ENCODE data around the gene AKR7A2. TPM values are rescaled to one million over a fixed set of nuclear protein-coding genes. Genes with fewer than 3 reads are reported as not detected.

The AKR7A2 gene
- total and polyA plus RNA-seq, 10 of the 15 experiments (the other 5 are each of a cell fraction or from before 2014, with no cell fraction given): 1.3 to 114 (median 48.0) TPM

- ATAC-seq (no peak), DNase-seq (ENCODE audit: low read depth, low spot score) (no peak), FAIRE-seq (no peak)
- no TSS peak for BruUV-seq (replicated peaks)
- 83% methylated on average over 6 of the region's 6 CpGs for WGBS (ENCODE audit: insufficient coverage, insufficient replicate concordance, low lambda C conversion rate, missing lambda C conversion rate)
- no peaks in the 10 kb centered on the region for H3K9me3 ChIP-seq (replicated peaks; ENCODE audit: control insufficient read depth, insufficient read depth, low read length)
- POLR2A ChIA-PET: interaction anchor here (0.5 to 0.6 kb wide), 2 partner anchors 289 to 372 kb away, joined by 3 to 4 read pairs; no protein-coding TSS in a partner anchor
- RAD21 ChIA-PET (ENCODE audit: unreplicated experiment): no interaction called here
- H3K27ac ChIP-seq (ENCODE audit: control insufficient read depth, insufficient read depth): no peak overlapping the region
- H4K20me1 ChIP-seq (ENCODE audit: control insufficient read depth, insufficient read depth): no peaks in the 10 kb centered on the region; the same call in 1 of the 2 replicates
- peaks cover 0 to 6% of the 10 kb centered on the region in 2 experiments; a peak in 2 of 4 replicates for H3K36me3 ChIP-seq (ENCODE audit: control insufficient read depth in 2 of 2, insufficient read depth in 2 of 2, low read length in 1 of 2)
- no peaks in the 10 kb centered on the region for H3K27me3 ChIP-seq (replicated peaks in 1 of 2; ENCODE audit: control insufficient read depth in 2 of 2, insufficient read depth in 2 of 2, low read length in 1 of 2)
- in situ Hi-C loops (cut with MboI) (no loop called here), intact Hi-C loops (cut with micrococcal nuclease; ENCODE audit: unreplicated experiment) (no loop called here)
- peaks cover 16% of the 10 kb centered on the region for H3K4me1 ChIP-seq (ENCODE audit: control insufficient read depth, insufficient read depth, low read length)
- no peak overlapping the region for H3K4me3 ChIP-seq
- TF ChIP-seq PAX5 (IDR thresholded peaks at IDR 0.05; ENCODE audit: borderline replicate concordance, low read depth, low read length) (no peak), EGR1 (IDR thresholded peaks at IDR 0.05; ENCODE audit: borderline replicate concordance in 1 of 2, low read depth in 2 of 2, low read length in 2 of 2) (no peak), TCF7 (IDR thresholded peaks at IDR 0.05; ENCODE audit: borderline replicate concordance) (no peak), PAX8 (IDR thresholded peaks at IDR 0.05) (no peak), NR2F1 (conservative IDR thresholded peaks at IDR 0.05) (no peak), HDGF (IDR thresholded peaks at IDR 0.05) (no peak), SREBF1 (IDR thresholded peaks at IDR 0.05; ENCODE audit: low read length) (no peak), NFIC (IDR thresholded peaks at IDR 0.05; ENCODE audit: low read depth, low read length) (no peak), SUPT20H (IDR thresholded peaks at IDR 0.05; ENCODE audit: borderline replicate concordance, control insufficient read depth, low read depth, low read length) (no peak)
- TF ChIP-seq, protein P1, sequence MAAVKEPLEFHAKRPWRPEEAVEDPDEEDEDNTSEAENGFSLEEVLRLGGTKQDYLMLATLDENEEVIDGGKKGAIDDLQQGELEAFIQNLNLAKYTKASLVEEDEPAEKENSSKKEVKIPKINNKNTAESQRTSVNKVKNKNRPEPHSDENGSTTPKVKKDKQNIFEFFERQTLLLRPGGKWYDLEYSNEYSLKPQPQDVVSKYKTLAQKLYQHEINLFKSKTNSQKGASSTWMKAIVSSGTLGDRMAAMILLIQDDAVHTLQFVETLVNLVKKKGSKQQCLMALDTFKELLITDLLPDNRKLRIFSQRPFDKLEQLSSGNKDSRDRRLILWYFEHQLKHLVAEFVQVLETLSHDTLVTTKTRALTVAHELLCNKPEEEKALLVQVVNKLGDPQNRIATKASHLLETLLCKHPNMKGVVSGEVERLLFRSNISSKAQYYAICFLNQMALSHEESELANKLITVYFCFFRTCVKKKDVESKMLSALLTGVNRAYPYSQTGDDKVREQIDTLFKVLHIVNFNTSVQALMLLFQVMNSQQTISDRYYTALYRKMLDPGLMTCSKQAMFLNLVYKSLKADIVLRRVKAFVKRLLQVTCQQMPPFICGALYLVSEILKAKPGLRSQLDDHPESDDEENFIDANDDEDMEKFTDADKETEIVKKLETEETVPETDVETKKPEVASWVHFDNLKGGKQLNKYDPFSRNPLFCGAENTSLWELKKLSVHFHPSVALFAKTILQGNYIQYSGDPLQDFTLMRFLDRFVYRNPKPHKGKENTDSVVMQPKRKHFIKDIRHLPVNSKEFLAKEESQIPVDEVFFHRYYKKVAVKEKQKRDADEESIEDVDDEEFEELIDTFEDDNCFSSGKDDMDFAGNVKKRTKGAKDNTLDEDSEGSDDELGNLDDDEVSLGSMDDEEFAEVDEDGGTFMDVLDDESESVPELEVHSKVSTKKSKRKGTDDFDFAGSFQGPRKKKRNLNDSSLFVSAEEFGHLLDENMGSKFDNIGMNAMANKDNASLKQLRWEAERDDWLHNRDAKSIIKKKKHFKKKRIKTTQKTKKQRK (IDR thresholded peaks at IDR 0.05; ENCODE audit: low read depth, low read length): no peak
- SMC1A ChIA-PET (ENCODE audit: uncharacterized antibody, unreplicated experiment): interaction anchor here (2.3 kb wide), 1 partner anchor 288 kb away, joined by 7 read pairs; a partner anchor contains a TSS
- H3K4me2 ChIP-seq (ENCODE audit: control insufficient read depth, insufficient read depth): no peak overlapping the region
- H3K9ac ChIP-seq (ENCODE audit: control insufficient read depth, insufficient read depth, low read length): no peak overlapping the region
- peaks cover 19% of the 10 kb centered on the region for H3K79me2 ChIP-seq (ENCODE audit: control insufficient read depth, insufficient read depth, low read length)
- no peak overlapping the region for H2AFZ ChIP-seq (ENCODE audit: control insufficient read depth, low read depth, low read length)
- CTCF ChIA-PET: interaction anchor here (1.2 kb wide), 1 partner anchor 345 kb away, joined by 5 read pairs; no protein-coding TSS in a partner anchor
Observed at GRCh38 chr1:19309123-19309813, 2.7 kb downstream of the AKR7A2 start.
